Endothelial cell of umbilical vein (primary cell): ENCODE results near the gene BLTP3B.

ENCODE experiments used
- CTCF ChIP-seq, 2 donors: IDR thresholded peaks; 1 replicate in 1 of 2; 2 replicates in 1 of 2; pipeline ENCODE4 v1.5.1; 2011; ENCODE audit warnings: low read length in 2 of 2, mild to moderate bottlenecking in 2 of 2, moderate library complexity in 2 of 2, control low read depth in 1 of 2, inconsistent platforms in 1 of 2, low read depth in 1 of 2; ENCODE audit not compliant: insufficient read depth in 1 of 2; ENCODE audit errors: extremely low read depth in 1 of 2
- EZH2 ChIP-seq: IDR thresholded peaks from 2 replicates; pipeline ENCODE4 v1.6.1; 2012; ENCODE audit warnings: borderline replicate concordance, low read depth, mild to moderate bottlenecking, moderate library complexity, low read length, inconsistent platforms; ENCODE audit not compliant: severe bottlenecking
- FOS ChIP-seq: IDR thresholded peaks from 2 replicates; pipeline ENCODE4 v1.6.1; 2011; ENCODE audit warnings: mild to moderate bottlenecking, low read length, moderate library complexity, borderline replicate concordance; ENCODE audit not compliant: insufficient read depth
- GATA2 ChIP-seq: IDR thresholded peaks from 2 replicates; pipeline ENCODE4 v1.7.0; 2011; ENCODE audit warnings: low read depth, mild to moderate bottlenecking, moderate library complexity, mixed read lengths, low read length; ENCODE audit not compliant: insufficient read length, insufficient read depth
- JUN ChIP-seq: IDR thresholded peaks from 2 replicates; pipeline ENCODE4 v1.6.1; 2011; ENCODE audit warnings: borderline replicate concordance, low read depth; ENCODE audit not compliant: insufficient read length, insufficient read depth
- MAX ChIP-seq: IDR thresholded peaks from 2 replicates; pipeline ENCODE4 v1.6.1; 2011; ENCODE audit not compliant: insufficient read depth, insufficient read length
- MYC ChIP-seq: IDR thresholded peaks from one replicate; pipeline ENCODE4 v1.6.1; 2011; ENCODE audit warnings: mild to moderate bottlenecking, low read depth, low read length
- POLR2A ChIP-seq: IDR thresholded peaks from 2 replicates; pipeline ENCODE4 v1.6.1; 2012; ENCODE audit warnings: low read depth, mild to moderate bottlenecking, control low read depth, low read length
- POLR2AphosphoS5 ChIP-seq: IDR thresholded peaks from 2 replicates; pipeline ENCODE4 v1.6.1; 2012; ENCODE audit warnings: low read depth, mild to moderate bottlenecking, control low read depth, low read length, moderate library complexity; ENCODE audit not compliant: insufficient read depth

- no peak for TF ChIP-seq CTCF (IDR thresholded peaks at IDR 0.05; ENCODE audit: extremely low read depth in 1 of 2, insufficient read depth in 1 of 2, low read depth in 1 of 2, low read length in 2 of 2)
- no peak for TF ChIP-seq POLR2AphosphoS5
- TF ChIP-seq EZH2 = no peak
- TF ChIP-seq JUN = no peak
- no peak for TF ChIP-seq GATA2
- TF ChIP-seq POLR2A = no peak
- no peak for TF ChIP-seq MYC
- TF ChIP-seq MAX = no peak
- no peak for TF ChIP-seq FOS
Measured at GRCh38 chr12:100171248-100171647, 28.6 kb upstream of the BLTP3B start.
